Stimulated activated naive CD8-positive, alpha-beta T cell treated with anti-CD3 and anti-CD28 coated beads, Interleukin-15, Interleukin-2, amounts not matched to agents 100 ng/mL and 50 ng/mL, for 24 hours (primary cell): ENCODE results near the gene ITGAV.
A peak's percentile ranks its signal among the peaks of the same experiment; 100 is the strongest.

Experiments used
- H3K27ac Mint-ChIP-seq: one replicate; pipeline ENCODE4 v1.8.0; 2021; ENCODE audit warnings: mild to moderate bottlenecking, mixed read lengths
- H3K27me3 Mint-ChIP-seq: one replicate; pipeline ENCODE4 v1.8.0; 2021; ENCODE audit warnings: mixed read lengths
- H3K36me3 Mint-ChIP-seq: one replicate; pipeline ENCODE4 v1.8.0; 2021; ENCODE audit warnings: low read depth, mixed read lengths
- H3K4me1 Mint-ChIP-seq: one replicate; pipeline ENCODE4 v1.8.0; 2021; ENCODE audit warnings: low read depth, mixed read lengths
- H3K4me3 Mint-ChIP-seq: one replicate; pipeline ENCODE4 v1.8.0; 2021; ENCODE audit warnings: mild to moderate bottlenecking, mixed read lengths
- H3K9me3 Mint-ChIP-seq: one replicate; pipeline ENCODE4 v1.8.0; 2021; ENCODE audit warnings: mixed read lengths

The ITGAV gene

DNA sequence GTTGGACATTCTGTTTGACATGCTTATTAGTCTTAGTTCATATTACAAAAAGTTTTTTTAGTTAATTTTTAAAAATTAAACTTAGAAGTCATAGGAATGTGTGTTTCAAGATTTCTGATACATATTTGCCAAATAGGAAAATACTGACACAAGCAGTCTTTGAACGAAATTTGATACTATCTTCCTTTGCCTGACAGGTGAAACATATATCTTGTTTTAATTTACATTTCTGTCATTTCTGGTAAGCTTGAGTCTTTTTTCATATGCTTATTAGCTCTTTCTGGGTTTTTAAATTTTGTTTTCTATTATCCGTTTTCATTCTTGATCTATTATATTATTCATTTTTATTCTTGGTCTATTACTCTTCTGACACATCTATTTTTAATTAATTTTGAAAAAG is 24.5 kb downstream of the ITGAV start:
- Mint-ChIP-seq H3K4me3 (no peak overlapping the region), H3K27ac (no peak overlapping the region), H3K9me3 (no peaks in the 10 kb centered on the region), H3K4me1 (no peaks in the 10 kb centered on the region), H3K36me3 (peaks cover 3% of the 10 kb centered on the region), H3K27me3 (no peaks in the 10 kb centered on the region)

- Mint-ChIP-seq H3K9me3 (no peaks in the 10 kb centered on the region), H3K4me3 (no peak overlapping the region), H3K27me3 (no peaks in the 10 kb centered on the region), H3K36me3 (peaks cover 3% of the 10 kb centered on the region), H3K4me1 (no peaks in the 10 kb centered on the region), H3K27ac (no peak overlapping the region)
Observed at GRCh38 chr2:186617148-186617547, 27.3 kb downstream of the ITGAV start.

- H3K4me3 Mint-ChIP-seq: no peak overlapping the region
- no peaks in the 10 kb centered on the region for H3K27me3 Mint-ChIP-seq
- no peaks in the 10 kb centered on the region for H3K4me1 Mint-ChIP-seq
- H3K9me3 Mint-ChIP-seq: no peaks in the 10 kb centered on the region
- H3K27ac Mint-ChIP-seq: no peak overlapping the region
- peaks cover 7% of the 10 kb centered on the region for H3K36me3 Mint-ChIP-seq
Observed at GRCh38 chr2:186617771-186618170, 27.9 kb downstream of the ITGAV start.

DNA sequence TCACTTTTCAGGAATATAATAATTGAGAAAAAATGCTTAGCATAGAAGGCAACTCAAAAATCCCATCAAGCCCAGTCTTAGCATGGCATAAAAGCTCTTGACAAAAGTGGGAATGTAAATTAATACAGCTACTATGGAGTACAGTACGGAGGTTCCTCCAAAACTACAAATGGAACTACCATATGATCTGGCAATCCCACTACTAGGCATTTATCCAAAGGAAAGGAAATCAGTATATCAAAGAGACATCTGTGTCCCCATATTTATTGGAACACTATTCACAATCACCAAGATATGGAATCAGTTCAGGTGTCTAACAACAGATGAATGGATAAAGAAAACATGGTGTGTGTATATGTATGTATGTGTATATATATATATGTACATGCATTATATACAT is 28.8 kb downstream of the ITGAV start:
- H3K27me3 Mint-ChIP-seq: no peaks in the 10 kb centered on the region
- H3K9me3 Mint-ChIP-seq: no peaks in the 10 kb centered on the region
- H3K4me3 Mint-ChIP-seq: no peak overlapping the region
- peaks cover 15% of the 10 kb centered on the region for H3K36me3 Mint-ChIP-seq
- H3K27ac Mint-ChIP-seq: no peak overlapping the region
- H3K4me1 Mint-ChIP-seq: no peaks in the 10 kb centered on the region

- Mint-ChIP-seq H3K4me3 (no peak overlapping the region), H3K27me3 (no peaks in the 10 kb centered on the region), H3K36me3 (peaks cover 17% of the 10 kb centered on the region), H3K4me1 (no peaks in the 10 kb centered on the region), H3K27ac (no peak overlapping the region), H3K9me3 (no peaks in the 10 kb centered on the region)
Observed at GRCh38 chr2:186623084-186623483, 33.2 kb downstream of the ITGAV start.

DNA sequence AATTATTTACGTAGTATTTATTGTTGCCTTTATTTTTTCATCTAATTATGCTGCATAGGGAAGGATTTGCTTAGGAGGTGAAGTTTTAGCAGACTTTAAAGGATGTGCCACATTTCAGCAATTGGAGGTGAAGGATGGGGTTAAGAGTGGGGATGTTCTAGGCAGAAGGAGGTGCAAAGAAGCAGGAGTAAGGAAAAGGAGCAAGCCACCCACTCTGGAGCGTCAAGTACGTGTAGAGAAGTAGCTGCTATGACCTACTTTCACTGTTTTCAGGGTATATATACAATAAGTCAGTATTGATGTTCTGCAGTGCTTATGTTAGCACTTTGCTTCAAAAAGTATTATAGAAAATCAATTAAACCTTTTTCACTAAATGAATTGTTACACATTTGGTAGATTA is 34.4 kb downstream of the ITGAV start:
- H3K27ac Mint-ChIP-seq: no peak overlapping the region

DNA sequence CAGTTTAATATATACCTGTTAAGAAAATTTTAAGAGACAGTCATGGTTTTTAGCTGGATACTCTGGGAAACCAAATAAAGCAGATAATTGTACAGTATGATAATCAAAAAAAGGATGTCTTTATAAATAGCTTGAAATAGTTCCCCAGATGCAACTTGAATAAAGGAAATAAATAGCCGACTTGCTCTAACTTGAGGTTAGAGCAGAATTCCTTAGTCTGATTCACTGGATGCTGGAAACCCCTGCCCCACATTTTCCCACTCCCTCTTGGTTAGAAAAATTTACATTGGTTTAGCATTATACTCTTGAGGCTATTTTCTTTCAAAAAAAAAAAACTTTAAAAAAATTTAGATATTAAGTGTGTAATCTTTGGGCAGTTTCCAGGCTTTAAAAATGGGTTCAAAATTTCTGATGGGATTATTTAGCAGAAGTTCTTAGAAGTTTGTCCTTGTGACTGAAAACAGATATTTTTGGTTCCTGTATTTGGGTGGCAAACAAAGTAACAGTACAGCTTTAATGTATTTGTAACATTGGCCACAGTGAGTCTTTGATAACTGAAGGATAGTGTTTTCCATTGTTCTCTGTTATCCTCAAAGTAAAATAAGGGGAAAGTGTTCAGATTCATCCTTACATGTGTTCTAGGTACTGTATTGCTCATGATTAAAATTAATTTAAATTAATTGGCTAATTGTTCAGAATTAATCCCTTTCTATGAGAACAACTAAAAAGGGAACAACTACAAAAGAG is 39.6 kb downstream of the ITGAV start:
- no peaks in the 10 kb centered on the region for H3K27me3 Mint-ChIP-seq
- H3K4me3 Mint-ChIP-seq: no peak overlapping the region
- H3K4me1 Mint-ChIP-seq: no peaks in the 10 kb centered on the region
- no peak overlapping the region for H3K27ac Mint-ChIP-seq
- no peaks in the 10 kb centered on the region for H3K36me3 Mint-ChIP-seq
- no peaks in the 10 kb centered on the region for H3K9me3 Mint-ChIP-seq

More for the DNA sequence above, 34.4 kb downstream of the ITGAV start:
- H3K9me3 Mint-ChIP-seq: no peaks in the 10 kb centered on the region
- H3K4me3 Mint-ChIP-seq: no peak overlapping the region
- no peaks in the 10 kb centered on the region for H3K27me3 Mint-ChIP-seq
- peaks cover 17% of the 10 kb centered on the region for H3K36me3 Mint-ChIP-seq
- no peaks in the 10 kb centered on the region for H3K4me1 Mint-ChIP-seq

- no peaks in the 10 kb centered on the region for H3K27me3 Mint-ChIP-seq
- H3K27ac Mint-ChIP-seq: no peak overlapping the region
- H3K4me3 Mint-ChIP-seq: no peak overlapping the region
- no peaks in the 10 kb centered on the region for H3K36me3 Mint-ChIP-seq
- no peaks in the 10 kb centered on the region for H3K4me1 Mint-ChIP-seq
- H3K9me3 Mint-ChIP-seq: no peaks in the 10 kb centered on the region
Observed at GRCh38 chr2:186632417-186632816, 42.6 kb downstream of the ITGAV start.

DNA sequence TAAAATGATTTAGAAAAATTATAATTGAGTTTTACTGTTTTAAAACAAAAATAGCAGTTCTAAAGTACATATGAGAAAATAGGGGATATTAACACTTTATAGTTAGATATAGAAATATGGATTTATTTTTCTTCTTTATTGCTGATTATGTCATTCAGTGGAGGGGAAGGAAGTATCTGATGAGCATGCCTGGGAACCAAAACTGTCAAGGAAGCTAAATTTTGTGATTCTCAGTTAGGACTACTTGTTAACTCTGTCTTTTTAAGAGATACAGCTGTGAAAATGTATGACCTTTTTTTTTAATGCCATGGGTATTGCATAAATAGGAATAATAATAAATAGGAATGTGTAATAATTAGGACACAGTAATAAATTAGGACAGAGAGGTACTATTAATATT is 44.8 kb downstream of the ITGAV start:
- no peaks in the 10 kb centered on the region for H3K9me3 Mint-ChIP-seq
- H3K36me3 Mint-ChIP-seq: peaks cover 3% of the 10 kb centered on the region
- H3K4me3 Mint-ChIP-seq: no peak overlapping the region
- H3K4me1 Mint-ChIP-seq: peaks cover 6% of the 10 kb centered on the region
- H3K27ac Mint-ChIP-seq: no peak overlapping the region
- no peaks in the 10 kb centered on the region for H3K27me3 Mint-ChIP-seq

GRCh38 chr2:186636800-186637496 is 47.1 kb downstream of the ITGAV start:
- Mint-ChIP-seq H3K4me1 (peaks cover 21% of the 10 kb centered on the region), H3K9me3 (no peaks in the 10 kb centered on the region), H3K27ac (no peak overlapping the region), H3K36me3 (peaks cover 10% of the 10 kb centered on the region), H3K4me3 (no peak overlapping the region), H3K27me3 (no peaks in the 10 kb centered on the region)

GRCh38 chr2:186637497-186637800 is 47.6 kb downstream of the ITGAV start:
- Mint-ChIP-seq H3K27ac (peak overlapping the region; percentile 13), H3K4me1 (peaks cover 21% of the 10 kb centered on the region), H3K36me3 (peaks cover 10% of the 10 kb centered on the region), H3K27me3 (no peaks in the 10 kb centered on the region), H3K9me3 (no peaks in the 10 kb centered on the region), H3K4me3 (no peak overlapping the region)

GRCh38 chr2:186639939-186640338 is 50.1 kb downstream of the ITGAV start:
- H3K9me3 Mint-ChIP-seq: no peaks in the 10 kb centered on the region
- peaks cover 21% of the 10 kb centered on the region for H3K4me1 Mint-ChIP-seq
- H3K27ac Mint-ChIP-seq: peak overlapping the region; percentile 3
- no peaks in the 10 kb centered on the region for H3K27me3 Mint-ChIP-seq
- peaks cover 10% of the 10 kb centered on the region for H3K36me3 Mint-ChIP-seq
- H3K4me3 Mint-ChIP-seq: no peak overlapping the region

DNA sequence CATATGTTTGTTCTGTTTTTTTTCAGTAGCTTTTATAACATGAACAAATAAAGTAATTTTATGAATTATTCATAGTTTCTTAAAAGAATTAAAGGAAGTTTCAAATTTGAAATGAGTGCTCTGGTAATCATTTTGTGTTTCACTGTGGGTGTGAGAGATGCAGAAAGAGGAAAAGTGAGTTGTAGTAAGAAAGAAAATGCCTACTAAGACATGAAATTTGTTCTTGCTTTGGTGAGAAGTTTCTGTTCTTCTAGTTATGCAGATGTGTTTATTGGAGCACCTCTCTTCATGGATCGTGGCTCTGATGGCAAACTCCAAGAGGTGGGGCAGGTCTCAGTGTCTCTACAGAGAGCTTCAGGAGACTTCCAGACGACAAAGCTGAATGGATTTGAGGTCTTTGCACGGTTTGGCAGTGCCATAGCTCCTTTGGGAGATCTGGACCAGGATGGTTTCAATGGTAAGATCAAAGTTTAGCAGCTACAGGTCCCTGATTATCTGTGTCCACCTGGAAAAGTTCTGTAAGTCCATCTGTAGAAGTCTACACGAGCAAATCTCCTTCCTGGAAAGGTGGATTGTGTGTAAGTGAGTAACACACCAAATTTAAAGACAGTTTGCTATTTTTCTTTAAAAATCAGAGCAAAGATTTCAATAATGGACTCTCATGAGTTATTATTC is 51.4 kb downstream of the ITGAV start:
- peaks cover 21% of the 10 kb centered on the region for H3K4me1 Mint-ChIP-seq
- no peaks in the 10 kb centered on the region for H3K27me3 Mint-ChIP-seq
- no peaks in the 10 kb centered on the region for H3K9me3 Mint-ChIP-seq
- H3K36me3 Mint-ChIP-seq: peaks cover 10% of the 10 kb centered on the region
- no peak overlapping the region for H3K4me3 Mint-ChIP-seq
- H3K27ac Mint-ChIP-seq: no peak overlapping the region

- peaks cover 10% of the 10 kb centered on the region for H3K36me3 Mint-ChIP-seq
- H3K4me3 Mint-ChIP-seq: no peak overlapping the region
Observed at GRCh38 chr2:186641807-186642321, 52.0 kb downstream of the ITGAV start.

DNA sequence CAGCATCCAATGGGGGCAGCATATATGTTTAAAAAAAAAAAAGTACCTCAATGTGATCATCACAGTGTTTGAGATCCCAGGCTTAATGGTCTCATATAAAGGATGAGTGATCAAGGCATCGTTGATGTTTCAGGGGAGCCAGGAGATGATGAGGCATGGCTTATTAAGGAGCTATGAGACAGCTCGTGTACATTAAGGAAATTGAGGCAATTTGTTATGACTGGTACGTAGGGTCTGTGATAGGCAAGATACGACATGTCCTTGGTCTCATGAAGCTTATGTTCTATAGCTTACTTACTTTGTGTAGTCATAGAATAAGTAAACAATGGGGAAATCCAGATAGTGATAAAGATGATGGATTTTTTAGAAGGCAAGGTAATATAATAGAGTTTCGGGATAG is 54.9 kb downstream of the ITGAV start:
- peaks cover 7% of the 10 kb centered on the region for H3K36me3 Mint-ChIP-seq
- H3K4me3 Mint-ChIP-seq: no peak overlapping the region
- H3K27me3 Mint-ChIP-seq: no peaks in the 10 kb centered on the region
- peaks cover 14% of the 10 kb centered on the region for H3K4me1 Mint-ChIP-seq
- H3K9me3 Mint-ChIP-seq: no peaks in the 10 kb centered on the region
- no peak overlapping the region for H3K27ac Mint-ChIP-seq

More at GRCh38 chr2:186641807-186642321, 52.0 kb downstream of the ITGAV start:
- no peaks in the 10 kb centered on the region for H3K9me3 Mint-ChIP-seq
- H3K4me1 Mint-ChIP-seq: peaks cover 21% of the 10 kb centered on the region
- H3K27me3 Mint-ChIP-seq: no peaks in the 10 kb centered on the region
- H3K27ac Mint-ChIP-seq: no peak overlapping the region
